ENCODE results near the gene RABGAP1L.

GRCh38 chr1:174996476-174996875 is 837.2 kb downstream of the RABGAP1L start:
- no peak for TF ChIP-seq CTCF (IDR thresholded peaks at IDR 0.05)
- TF ChIP-seq POLR2A (IDR thresholded peaks at IDR 0.05): no peak
- TF ChIP-seq EP300 (IDR thresholded peaks at IDR 0.05): no peak
